OCI-LY1 (cell line): ENCODE data around the gene YY1AP1.

Experiments used
- CTCF ChIP-seq: fragments of 200-600 bp; sonication (generic), shearing (Covaris generic); IDR thresholded peaks from 2 replicates; pipeline ENCODE4 v1.5.1; 2017; ENCODE audit warnings: mild to moderate bottlenecking, antibody characterized with exemption, low read length, moderate library complexity, mixed read lengths
- EZH2 ChIP-seq: fragments of 200-600 bp; sonication (generic), shearing (Covaris generic); IDR thresholded peaks from 2 replicates; pipeline ENCODE4 v1.8.0; 2017; ENCODE audit warnings: borderline replicate concordance, mixed run types, mild to moderate bottlenecking, antibody characterized with exemption, low read length, moderate library complexity, mixed read lengths

DNA sequence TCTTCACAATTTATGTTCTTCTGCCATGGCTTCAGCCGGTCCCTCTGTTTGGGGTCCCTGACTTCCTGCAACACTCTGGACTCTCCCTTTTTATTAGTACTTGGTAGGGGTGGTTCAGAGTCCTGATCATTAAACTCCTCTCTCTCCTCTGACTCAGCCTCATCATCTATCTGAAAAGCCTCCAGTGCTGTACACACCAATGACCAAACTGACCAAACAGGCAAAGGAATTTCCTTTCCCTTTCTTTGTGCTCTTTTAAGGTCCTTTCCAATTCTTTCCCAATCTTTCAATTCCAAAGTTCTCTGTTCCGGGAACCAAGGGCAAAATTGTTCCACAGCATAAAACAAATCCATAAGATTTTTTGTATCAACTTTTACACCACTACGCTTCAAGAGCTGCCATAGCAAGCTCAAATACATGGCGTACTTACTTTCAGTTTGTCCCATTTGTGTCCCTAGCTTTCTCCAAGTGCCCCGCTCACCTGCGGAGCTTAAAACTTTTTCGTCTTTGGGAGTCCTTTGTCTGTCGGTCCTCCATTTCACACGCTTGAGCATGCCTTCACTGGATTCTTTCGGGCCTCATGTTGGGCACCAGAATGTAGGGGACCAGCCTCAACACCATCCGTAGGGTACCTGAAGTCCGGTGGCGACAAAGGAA is 9.9 kb upstream of the YY1AP1 start:
- TF ChIP-seq EZH2 (no peak), CTCF (no peak)
